Omental fat pad (tissue), 4 donors: ENCODE data around the gene HABP2. TPM values are rescaled to one million over a fixed set of nuclear protein-coding genes. Genes with fewer than 3 reads are reported as not detected.

Experiments used
- ATAC-seq: fragments of 150-250 bp; one replicate; pipeline ENCODE4 v1.9.1; 2016; ENCODE audit warnings: mild to moderate bottlenecking, moderate library complexity; ENCODE audit not compliant: low FRiP score
- DNase-seq: peaks from one replicate; pipeline ENCODE4 v3.0.0-alpha.2; 2019; ENCODE audit warnings: low spot score
- CTCF ChIP-seq, 3 donors: fragments of 450-650 bp; IDR thresholded peaks; one replicate each; pipeline ENCODE4 v1.5.1; 2016 to 2017; ENCODE audit warnings: antibody characterized with exemption in 3 of 3, mild to moderate bottlenecking in 3 of 3, moderate library complexity in 2 of 3
- total RNA-seq, 4 donors: library from RNA; depleted of rRNA; stranded (reverse); fragments of >200 nt; gene quantifications; one replicate each; pipeline ENCODE4 v1.1.0, GENCODE V29; 2016

Gene HABP2
- total RNA-seq, 4 donors from 2014 or later: not detected

GRCh38 chr10:113589201-113589770 lies 36.4 kb downstream of the HABP2 start:
- ATAC-seq (no peak), DNase-seq (no peak)
- no peak for TF ChIP-seq CTCF (IDR thresholded peaks at IDR 0.05)

GRCh38 chr10:113590581-113590980 lies 37.7 kb downstream of the HABP2 start:
- ATAC-seq (no peak), DNase-seq (no peak)
- no peak for TF ChIP-seq CTCF (IDR thresholded peaks at IDR 0.05)

GRCh38 chr10:113592380-113592779 lies 39.5 kb downstream of the HABP2 start:
- no peak for DNase-seq
- no peak for TF ChIP-seq CTCF (IDR thresholded peaks at IDR 0.05)
- ATAC-seq: no peak

GRCh38 chr10:113594652-113595051 lies 41.8 kb downstream of the HABP2 start:
- DNase-seq (no peak), ATAC-seq (no peak)
- TF ChIP-seq CTCF (IDR thresholded peaks at IDR 0.05): no peak

GRCh38 chr10:113600569-113600968 lies 47.7 kb downstream of the HABP2 start:
- DNase-seq (no peak), ATAC-seq (no peak)
- TF ChIP-seq CTCF (IDR thresholded peaks at IDR 0.05): no peak

GRCh38 chr10:113603057-113603777 lies 50.4 kb downstream of the HABP2 start:
- TF ChIP-seq CTCF (IDR thresholded peaks at IDR 0.05): no peak
- no peak for ATAC-seq
- DNase-seq: no peak

GRCh38 chr10:113604572-113604971 lies 51.7 kb downstream of the HABP2 start:
- ATAC-seq (no peak), DNase-seq (no peak)

More at GRCh38 chr10:113604572-113604971, 51.7 kb downstream of the HABP2 start:
- TF ChIP-seq CTCF (IDR thresholded peaks at IDR 0.05): no peak
